ENCODE results near the gene MRGPRF.
A peak's percentile ranks its signal among the peaks of the same experiment; 100 is the strongest.

The MRGPRF gene

DNA sequence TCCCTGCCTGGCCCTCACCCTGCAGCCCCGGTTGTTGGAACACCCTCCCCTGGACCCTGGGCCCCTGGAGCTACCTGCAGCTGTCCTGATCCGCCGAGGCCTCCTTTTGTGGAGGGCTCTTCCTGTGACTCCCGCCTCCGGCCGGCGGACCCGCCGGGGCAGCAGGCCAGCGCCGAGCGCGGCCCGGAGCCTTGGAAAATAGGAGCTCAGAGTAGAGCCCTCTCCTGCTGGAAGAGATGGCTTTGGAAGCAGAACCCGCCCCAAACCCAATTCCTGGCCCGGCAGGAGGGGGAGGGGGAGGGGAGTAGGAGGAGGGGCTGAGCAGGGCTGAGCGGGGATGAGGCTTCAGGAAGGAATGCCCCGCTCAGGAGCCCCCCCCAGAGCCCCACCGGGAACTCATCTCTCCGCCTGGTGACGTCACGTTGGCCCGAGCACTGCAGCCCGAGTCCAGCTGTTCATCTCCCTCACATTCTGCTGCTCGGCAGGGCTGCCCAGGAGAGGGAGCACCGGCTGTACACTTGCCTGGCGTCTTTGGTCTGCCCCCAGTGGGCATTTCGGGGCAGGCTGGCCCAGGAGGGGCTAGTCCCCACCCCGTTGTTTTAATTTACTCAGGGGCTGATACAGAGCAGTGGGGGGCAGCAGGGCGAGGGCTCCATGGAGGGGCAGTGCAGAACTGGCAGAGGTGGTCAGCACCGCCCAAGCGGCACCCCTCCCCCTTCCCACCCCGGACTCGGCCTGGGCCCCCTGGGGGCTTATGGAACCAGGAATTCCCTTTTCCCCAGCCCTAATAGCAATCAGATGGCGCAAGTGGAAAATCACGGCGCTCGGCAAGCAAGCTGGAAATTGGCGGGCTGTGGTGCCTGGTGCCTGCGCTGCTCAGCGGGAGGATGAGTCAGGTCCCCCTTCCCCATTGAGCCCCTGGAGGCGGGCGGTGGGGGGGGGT lies at the start of gene MRGPRF:
Gene MRGPRF, minus strand, starts transcription at position 238 of the 943 bp plus-strand sequence. CDS start 3,345 bp downstream, outside the sequence.
- DNase-seq (ENCODE audit: extremely low spot score, insufficient read length, low read depth) (no peak), FAIRE-seq (no peak)

GRCh38 chr11:69062169-69062855 lies 49.3 kb upstream of the MRGPRF start:
- no peak for FAIRE-seq

DNA sequence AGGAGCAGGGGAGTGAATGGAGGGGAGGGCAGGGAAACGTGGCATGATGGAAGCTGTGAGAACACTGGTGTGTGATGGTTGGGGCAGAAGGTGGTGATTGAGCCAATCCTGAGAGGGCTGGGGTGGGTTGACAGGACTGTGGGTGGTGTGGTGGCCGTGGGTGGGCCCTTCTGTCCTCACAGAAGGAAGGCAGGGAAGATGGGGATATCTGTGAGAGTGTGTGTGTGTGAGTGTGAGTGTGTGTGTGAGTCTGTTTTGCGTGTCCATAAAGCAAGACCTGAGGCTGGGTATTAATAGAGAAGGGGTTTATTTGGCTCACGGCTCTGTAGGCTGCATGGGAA lies 48.6 kb upstream of the MRGPRF start:
- DNase-seq (ENCODE audit: extremely low spot score, insufficient read length, low read depth), result no peak
- no peak for FAIRE-seq

More at GRCh38 chr11:69062169-69062855, 49.3 kb upstream of the MRGPRF start:
- DNase-seq (ENCODE audit: extremely low spot score, insufficient read length, low read depth), result no peak

GRCh38 chr11:69060806-69061712 lies 48.0 kb upstream of the MRGPRF start:
- FAIRE-seq (no peak), DNase-seq (ENCODE audit: extremely low spot score, insufficient read length, low read depth) (no peak)

- FAIRE-seq (no peak), DNase-seq (ENCODE audit: extremely low spot score, insufficient read length, low read depth) (no peak)
Measured at GRCh38 chr11:69059985-69060384, 46.9 kb upstream of the MRGPRF start.

DNA sequence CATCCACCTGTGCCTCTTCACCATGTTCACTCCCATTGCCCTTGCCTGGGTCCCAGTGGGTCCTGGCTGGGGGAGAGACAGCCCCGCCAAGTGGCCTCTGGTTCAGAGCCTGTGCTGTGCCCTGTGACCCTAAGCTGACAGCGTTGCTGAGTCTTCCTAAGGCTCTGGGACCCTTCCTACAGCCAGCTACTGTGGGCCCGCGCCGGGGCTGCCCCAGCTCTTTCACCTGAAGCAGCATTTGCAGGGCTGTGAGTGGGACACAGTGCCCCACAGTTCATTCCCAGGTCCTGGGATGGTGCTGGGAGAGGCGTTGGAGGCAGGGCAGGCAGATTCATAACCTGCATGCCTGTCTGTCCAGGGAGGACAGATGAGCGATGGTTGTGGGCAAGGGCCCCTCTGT lies 46.4 kb upstream of the MRGPRF start:
- no peak for FAIRE-seq

GRCh38 chr11:69058511-69059270 lies 45.6 kb upstream of the MRGPRF start:
- DNase-seq (ENCODE audit: extremely low spot score, insufficient read length, low read depth) (no peak), FAIRE-seq (no peak)

More for the DNA sequence above, 46.4 kb upstream of the MRGPRF start:
- no peak for DNase-seq (ENCODE audit: extremely low spot score, insufficient read length, low read depth)

- FAIRE-seq, result no peak
- DNase-seq (ENCODE audit: extremely low spot score, insufficient read length, low read depth), result no peak
Measured at GRCh38 chr11:69057801-69058200, 44.8 kb upstream of the MRGPRF start.

- FAIRE-seq (no peak), DNase-seq (ENCODE audit: extremely low spot score, insufficient read length, low read depth) (no peak)
Measured at GRCh38 chr11:69057236-69057635, 44.2 kb upstream of the MRGPRF start.

DNA sequence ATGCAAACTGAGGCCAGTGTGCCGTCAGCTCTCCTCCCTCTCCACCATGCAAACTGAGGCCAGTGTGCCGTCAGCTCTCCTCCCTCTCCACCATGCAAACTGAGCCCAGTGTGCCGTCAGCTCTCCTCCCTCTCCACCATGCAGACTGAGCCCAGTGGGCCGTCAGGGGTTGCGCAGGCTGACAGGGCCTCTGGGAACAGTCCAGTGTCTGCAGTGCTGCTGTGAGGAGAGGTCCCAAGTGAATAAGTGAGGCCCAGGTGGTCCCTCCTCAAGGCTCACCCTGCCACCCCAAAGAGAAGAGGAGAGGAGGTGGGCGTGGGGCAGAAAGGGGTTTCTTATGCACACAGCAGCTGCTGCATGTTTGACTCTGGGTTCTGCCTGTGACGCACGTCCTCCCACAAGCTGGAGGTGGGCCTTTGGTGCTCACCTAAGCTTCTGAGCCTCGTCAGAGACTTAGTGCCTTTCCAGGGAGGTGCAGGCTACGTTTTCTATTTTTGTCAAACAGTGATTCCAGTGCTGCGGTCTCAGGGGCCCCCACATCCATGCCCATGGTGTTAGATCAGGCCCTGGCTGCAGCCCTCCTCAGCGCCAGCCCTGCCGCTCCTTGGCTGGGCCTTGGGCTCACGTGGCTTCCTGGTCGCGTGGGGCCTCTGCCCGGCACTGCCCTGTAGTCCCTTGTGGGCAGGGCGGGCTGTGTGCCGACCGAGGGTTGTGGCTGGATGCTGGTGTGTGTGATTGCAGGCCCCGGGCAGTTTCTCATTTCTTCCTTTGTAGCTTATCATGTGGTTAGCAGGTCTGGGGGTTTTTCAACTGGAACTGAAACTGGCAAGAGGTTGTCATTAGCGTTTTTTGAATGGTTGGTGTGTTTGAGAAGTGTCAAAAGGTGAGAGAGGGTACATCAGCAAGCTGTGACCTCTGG lies 42.8 kb upstream of the MRGPRF start:
- DNase-seq (ENCODE audit: extremely low spot score, insufficient read length, low read depth), result peak; percentile 54
- FAIRE-seq, result peak; percentile 88

DNA sequence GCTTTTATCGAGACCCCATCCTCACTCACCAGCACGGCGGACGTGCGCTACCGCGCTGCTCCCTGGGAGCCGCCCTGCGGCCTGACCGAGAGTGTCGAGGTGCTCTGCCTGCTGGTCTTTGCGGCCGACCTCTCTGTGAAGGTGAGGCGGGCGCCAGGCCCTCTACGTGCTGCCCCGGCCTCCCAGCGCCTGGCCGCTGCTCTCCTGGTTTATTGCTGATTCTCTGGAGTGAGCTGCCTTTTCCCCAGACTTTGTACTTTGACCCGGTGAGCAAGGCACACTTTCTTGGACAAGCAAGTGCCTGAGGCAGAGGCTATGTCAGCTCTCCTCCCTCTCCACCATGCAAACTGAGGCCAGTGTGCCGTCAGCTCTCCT lies 42.2 kb upstream of the MRGPRF start:
- DNase-seq (ENCODE audit: extremely low spot score, insufficient read length, low read depth), result no peak
- FAIRE-seq, result no peak

GRCh38 chr11:69054397-69055211 lies 41.6 kb upstream of the MRGPRF start:
- DNase-seq (ENCODE audit: extremely low spot score, insufficient read length, low read depth), result no peak
- no peak for FAIRE-seq

DNA sequence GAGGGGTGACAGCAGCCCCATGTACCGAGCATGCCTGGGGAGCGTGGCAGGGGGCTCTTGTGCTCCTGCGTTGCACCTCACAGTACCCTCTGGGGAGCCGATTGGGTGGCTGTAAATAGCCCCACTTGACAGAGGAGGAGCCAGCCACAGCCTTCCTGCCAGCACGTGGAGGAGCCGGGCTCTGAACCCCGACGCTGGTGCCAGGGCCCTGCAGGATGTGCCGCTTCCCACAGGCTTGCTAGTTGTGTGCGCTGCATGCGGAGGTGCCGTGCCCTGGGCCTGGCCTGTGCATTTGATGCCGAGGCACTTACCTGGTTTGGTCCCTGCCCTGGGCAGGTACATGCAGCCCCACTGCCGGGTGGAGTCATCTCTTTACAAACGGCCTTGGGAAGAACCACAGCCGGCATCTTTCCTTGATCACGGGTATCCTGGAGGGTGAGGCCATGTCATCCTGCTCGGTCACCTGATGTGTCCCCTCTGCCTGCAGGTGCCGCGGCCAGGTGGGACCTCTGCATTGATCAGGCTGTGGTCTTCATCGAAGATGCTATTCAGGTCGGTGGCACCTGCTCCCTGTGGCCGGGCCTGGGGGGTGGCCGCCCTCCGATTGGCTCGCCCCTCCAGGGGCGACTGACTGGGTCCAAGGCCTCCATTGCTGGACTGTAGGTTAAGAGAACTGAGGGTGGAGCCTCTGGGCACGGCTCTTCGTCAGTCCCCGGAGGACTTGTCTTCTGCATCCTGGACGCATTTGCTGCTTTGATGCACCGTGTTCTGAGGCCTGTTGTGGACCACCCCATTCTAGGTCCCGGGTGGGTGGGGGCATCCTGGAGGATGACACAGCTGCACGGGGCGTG lies 40.7 kb upstream of the MRGPRF start:
- FAIRE-seq, result no peak
- no peak for DNase-seq (ENCODE audit: extremely low spot score, insufficient read length, low read depth)

DNA sequence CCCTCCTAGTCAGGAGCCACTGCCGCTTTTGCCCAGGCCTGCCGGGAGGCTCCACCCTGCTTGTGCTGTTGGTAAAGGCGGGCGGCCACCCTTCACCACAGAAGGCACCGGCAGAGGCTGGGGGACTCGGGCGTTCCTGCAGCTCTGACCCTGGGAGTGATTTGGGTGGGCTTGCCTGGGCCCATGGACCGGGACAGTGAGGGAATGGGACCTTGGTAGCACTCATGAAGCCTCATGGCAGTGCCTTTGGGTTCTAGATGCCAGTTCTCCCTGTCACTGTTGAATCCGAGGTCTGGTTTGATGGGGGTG lies 40.1 kb upstream of the MRGPRF start:
- DNase-seq (ENCODE audit: extremely low spot score, insufficient read length, low read depth), result no peak
- no peak for FAIRE-seq

GRCh38 chr11:69052343-69053168 lies 39.5 kb upstream of the MRGPRF start:
- no peak for DNase-seq (ENCODE audit: extremely low spot score, insufficient read length, low read depth)
- no peak for FAIRE-seq

Data from GM18507 (cell line).